Ovary (tissue), 9 donors: Measurements from ENCODE around the gene ZNF576. TPM values are rescaled to one million over a fixed set of nuclear protein-coding genes. Genes with fewer than 3 reads are reported as not detected.
A peak's percentile ranks its signal among the peaks of the same experiment; 100 is the strongest.

ENCODE experiments used
- DNase-seq, 5 donors: peaks; one replicate each; pipeline ENCODE4 v3.0.0-alpha.2; 2019 to 2020
- H3K27ac ChIP-seq, 2 donors: fragments of 200-600 bp; one replicate each; pipeline versions ENCODE4 v1.5.1 to v1.8.0; 2019 to 2022
- H3K27me3 ChIP-seq: fragments of 200-600 bp; one replicate; pipeline ENCODE4 v1.8.0; 2022
- H3K36me3 ChIP-seq: fragments of 200-600 bp; sonication (generic); one replicate; pipeline ENCODE4 v1.5.1; 2019
- H3K4me1 ChIP-seq: one replicate; pipeline ENCODE4 v1.8.1; 2013; ENCODE audit warnings: mild to moderate bottlenecking, moderate library complexity; ENCODE audit not compliant: insufficient read depth
- H3K4me3 ChIP-seq: fragments of 200-600 bp; sonication (generic); one replicate; pipeline ENCODE4 v1.5.1; 2017
- H3K9me3 ChIP-seq, 2 donors: fragments of 200-600 bp in 1 of 2; sonication (generic) in 1 of 2; one replicate each; pipeline versions ENCODE4 v1.5.1 to v1.8.1; 2013 to 2019; ENCODE audit warnings: mild to moderate bottlenecking in 1 of 2, moderate library complexity in 1 of 2
- CTCF ChIP-seq, 3 donors: fragments of 450-650 bp in 2 of 3; fragments of 200-600 bp in 1 of 3; IDR thresholded peaks; one replicate each; pipeline versions ENCODE4 v1.5.1 to v1.8.0; 2016 to 2022; ENCODE audit warnings: antibody characterized with exemption in 3 of 3, mild to moderate bottlenecking in 1 of 3
- EP300 ChIP-seq: sonication (generic); formaldehyde crosslinking; IDR thresholded peaks from one replicate; pipeline ENCODE4 v1.6.1; 2017; ENCODE audit warnings: antibody characterized with exemption
- POLR2A ChIP-seq: fragments of 450-650 bp; IDR thresholded peaks from one replicate; pipeline ENCODE4 v1.6.1; 2017; ENCODE audit warnings: antibody characterized with exemption, mild to moderate bottlenecking, moderate library complexity
- WGBS, 3 donors: extraction: QIAGEN DNeasy Blood & Tissue Kit in 1 of 3; methylation state at CpG; one replicate each; pipeline versions ENCODE4 v1.1.5 to v1.1.7; 2013 to 2017; 5-methylcytosine and 5-hydroxymethylcytosine counted together
- intact Hi-C, 4 donors: fragments of 100-400 bp; cut with DNase I; formaldehyde crosslinking; loops; one replicate each; pipeline versions ENCODE4 v1.11.0 to v1.15.1; 2022 to 2023
- polyA plus RNA-seq, 2 donors: library from polyadenylated mRNA; stranded (reverse); fragments of 200-250 nt in 1 of 2; fragments of 350-450 nt in 1 of 2; fragmentation: Illumina TruSeq in 1 of 2; extraction: RNeasy Lipid Tissue Mini Kit (QIAGEN cat#74804) in 1 of 2; gene quantifications; one replicate each; pipeline ENCODE4 v1.2.3, GENCODE V29; 2013 to 2014
- total RNA-seq, 7 donors: library from RNA; depleted of rRNA in 2 of 7; stranded (reverse); fragments of >200 nt in 2 of 7; fragmentation: NEBNext Ultra II Directional in 3 of 7; extraction: Animal tissue kit (Norgen Biotek cat#: 25700) in 3 of 7; gene quantifications; one replicate each; pipeline versions ENCODE4 v1.1.0 to v1.2.4, GENCODE V29; 2016 to 2023
- donor health status: DM: no; HTN: no; CAD: no; lungs with moderate emphysema.
- donor health status: DM: no; HTN: no; CAD: no.
- donor health status: Bipolar disorder and iron deficiency.
- donor health status: DM: yes; HTN: yes; CAD: no.
- donor health status: DM: no; HTN: no; CAD: no.
- donor health status: DM: yes; HTN: yes; CAD: no.

Gene ZNF576
- total and polyA plus RNA-seq, 9 donors, result 8.6 to 22.4 (median 16.6) TPM

GRCh38 chr19:43618921-43619261, 22.5 kb downstream of the ZNF576 start:
- WGBS, 3 donors, result 0 to 3% (median 1%) methylated on average over 14 of the region's 14 CpGs
- no peaks in the 10 kb centered on the region for H3K9me3 ChIP-seq
- DNase-seq, result no peak

GRCh38 chr19:43619262-43620060, 23.1 kb downstream of the ZNF576 start, which contains the start of gene ZNF428:
TSS of gene ZNF428 (minus strand) at chr19:43619629. CDS start at chr19:43614304, 5,325 bp downstream.
- WGBS, 3 donors, result 0 to 1% (median 1%) methylated on average over 42 to 81 of the region's 81 CpGs
- peak; percentile 85 to 91 (median 86) for DNase-seq
- Histone ChIP-seq H3K36me3 (no peaks in the 10 kb centered on the region), H3K27ac (peak within 1 kb of the TSS; percentile 67 to 92), H3K4me1 (peaks cover 5% of the 10 kb centered on the region), H3K27me3 (no peaks in the 10 kb centered on the region), H3K4me3 (peak within 1 kb of the TSS; percentile 75), H3K9me3 (no peaks in the 10 kb centered on the region)
- intact Hi-C loops, result no loop called here
- peak; percentile 69 for TF ChIP-seq POLR2A
- peak in 1 of 3 donors; percentile 5 for TF ChIP-seq CTCF (IDR thresholded peaks at IDR 0.05)
- TF ChIP-seq EP300, result no peak

More at GRCh38 chr19:43618921-43619261, 22.5 kb downstream of the ZNF576 start:
- intact Hi-C loops, result no loop called here
- Histone ChIP-seq H3K27me3 (no peaks in the 10 kb centered on the region), H3K4me1 (peaks cover 5% of the 10 kb centered on the region), H3K36me3 (no peaks in the 10 kb centered on the region), H3K27ac (peak overlapping the region; percentile 67 to 92), H3K4me3 (peak overlapping the region; percentile 75)
- TF ChIP-seq EP300 (no peak), CTCF (IDR thresholded peaks at IDR 0.05) (no peak), POLR2A (no peak)

GRCh38 chr19:43620061-43621001, 23.9 kb downstream of the ZNF576 start:
- Histone ChIP-seq H3K4me1 (peaks cover 5% of the 10 kb centered on the region), H3K4me3 (peak overlapping the region; percentile 75), H3K27me3 (no peaks in the 10 kb centered on the region), H3K9me3 (no peaks in the 10 kb centered on the region), H3K27ac (peak overlapping the region; percentile 67 to 92), H3K36me3 (no peaks in the 10 kb centered on the region)
- TF ChIP-seq CTCF (IDR thresholded peaks at IDR 0.05) (no peak), EP300 (no peak), POLR2A (no peak)
- DNase-seq, result peak in 2 of 5 donors; percentile 89 to 91
- intact Hi-C loops, result no loop called here
- 29 to 36% (median 30%) methylated on average over 23 of the region's 23 CpGs for WGBS, 3 donors

- H3K4me3 ChIP-seq, result no peak overlapping the region
Observed at GRCh38 chr19:43622070-43622469, 25.7 kb downstream of the ZNF576 start.

More at GRCh38 chr19:43622070-43622469, 25.7 kb downstream of the ZNF576 start:
- intact Hi-C loops, result no loop called here
- Histone ChIP-seq H3K36me3 (no peaks in the 10 kb centered on the region), H3K27me3 (no peaks in the 10 kb centered on the region), H3K27ac (no peak overlapping the region), H3K9me3 (no peaks in the 10 kb centered on the region), H3K4me1 (peaks cover 5% of the 10 kb centered on the region)
- WGBS, 3 donors, result 54 to 71% (median 56%) methylated on average over 4 of the region's 4 CpGs
- TF ChIP-seq EP300, result no peak
- no peak for TF ChIP-seq POLR2A
- no peak for TF ChIP-seq CTCF (IDR thresholded peaks at IDR 0.05)
- DNase-seq, result no peak
